GM21737 (cell line): Measurements from ENCODE around the gene NAV3.
A peak's percentile ranks its signal among the peaks of the same experiment; 100 is the strongest.

Experiments
- ATAC-seq: cut with Tn5 transposase; IDR thresholded peaks from one replicate; pipeline ENCODE4 v1.9.1; 2021; ENCODE audit warnings: mild to moderate bottlenecking, moderate library complexity; ENCODE audit not compliant: unreplicated experiment

NAV3 gene

GRCh38 chr12:77841521-77841920 lies 10.8 kb downstream of the NAV3 start:
- ATAC-seq: no peak

- ATAC-seq: no peak
Measured at GRCh38 chr12:77842430-77842829, 11.7 kb downstream of the NAV3 start.

- ATAC-seq: no peak
Measured at GRCh38 chr12:77845831-77846230, 15.1 kb downstream of the NAV3 start.

- peak; percentile 100 for ATAC-seq
Measured at GRCh38 chr12:77847060-77847541, 16.4 kb downstream of the NAV3 start.

GRCh38 chr12:77847680-77848431 lies 17.2 kb downstream of the NAV3 start:
- ATAC-seq: no peak

GRCh38 chr12:77850129-77850528 lies 19.4 kb downstream of the NAV3 start:
- ATAC-seq: no peak

GRCh38 chr12:77850698-77851097 lies 20.0 kb downstream of the NAV3 start:
- no peak for ATAC-seq

- no peak for ATAC-seq
Measured at GRCh38 chr12:77855548-77855947, 24.9 kb downstream of the NAV3 start.

GRCh38 chr12:77861317-77861716 lies 30.6 kb downstream of the NAV3 start:
- ATAC-seq: no peak

- ATAC-seq: no peak
Measured at GRCh38 chr12:77865178-77865577, 34.5 kb downstream of the NAV3 start.

GRCh38 chr12:77878901-77879300 lies 48.2 kb downstream of the NAV3 start:
- ATAC-seq: no peak

- no peak for ATAC-seq
Measured at GRCh38 chr12:77882709-77883108, 52.0 kb downstream of the NAV3 start.

- ATAC-seq: no peak
Measured at GRCh38 chr12:77888611-77889010, 57.9 kb downstream of the NAV3 start.

- no peak for ATAC-seq
Measured at GRCh38 chr12:77891518-77892147, 60.9 kb downstream of the NAV3 start.

- no peak for ATAC-seq
Measured at GRCh38 chr12:77893918-77894317, 63.2 kb downstream of the NAV3 start.

- no peak for ATAC-seq
Measured at GRCh38 chr12:77894556-77894955, 63.9 kb downstream of the NAV3 start.

GRCh38 chr12:77895699-77896098 lies 65.0 kb downstream of the NAV3 start:
- no peak for ATAC-seq

GRCh38 chr12:77907936-77908335 lies 77.2 kb downstream of the NAV3 start:
- ATAC-seq: no peak

- ATAC-seq: no peak
Measured at GRCh38 chr12:77914081-77914488, 83.4 kb downstream of the NAV3 start.

GRCh38 chr12:77915071-77915600 lies 84.4 kb downstream of the NAV3 start:
- ATAC-seq: no peak

GRCh38 chr12:77916276-77916675 lies 85.6 kb downstream of the NAV3 start:
- ATAC-seq: no peak

GRCh38 chr12:77918046-77918445 lies 87.4 kb downstream of the NAV3 start:
- ATAC-seq: no peak
